Globus pallidus (tissue), 1 donor: Measurements from ENCODE around the gene CCNL2.
"Not testable (repeated sequence)": the region's sequence is repeated elsewhere in the genome, so short reads cannot be mapped to it uniquely, and the experiment has no call there.

ENCODE experiments used
- DNase-seq: peaks from one replicate; pipeline ENCODE4 v3.0.0-alpha.2; 2015; ENCODE audit warnings: low spot score

CCNL2 gene

DNA sequence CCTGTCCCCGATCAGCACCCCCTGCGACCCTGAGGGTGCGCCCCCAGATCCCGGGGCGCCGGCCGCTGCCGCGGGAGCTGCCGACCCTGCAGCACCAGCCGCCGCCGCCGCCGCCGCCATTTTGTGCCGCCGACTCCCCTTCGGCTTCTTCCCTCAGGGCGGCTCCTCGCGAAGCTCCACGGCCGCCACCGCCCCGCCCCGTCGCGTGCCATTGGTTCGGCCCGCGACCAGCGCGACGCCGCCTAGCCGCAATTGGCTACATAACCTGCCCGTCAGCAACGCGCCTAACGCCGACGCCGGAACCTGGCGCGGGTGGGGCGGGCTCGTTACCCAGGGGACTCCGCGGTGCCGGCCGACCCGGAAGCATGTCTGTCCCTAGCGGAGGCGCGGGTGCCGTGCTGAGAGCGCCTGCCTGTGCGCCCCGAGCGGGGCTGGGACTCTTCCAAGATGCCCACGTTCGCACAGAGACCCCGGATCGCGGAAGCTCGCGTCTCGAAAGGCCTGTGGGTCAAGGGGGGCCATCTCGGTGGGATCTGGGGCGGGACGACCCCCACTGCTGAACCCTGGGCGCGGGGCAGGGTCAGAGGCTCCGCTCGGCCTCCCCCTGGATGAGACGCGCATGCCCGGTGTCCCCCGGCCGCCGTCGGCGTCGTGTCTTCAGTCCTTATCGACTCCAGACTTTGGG lies at the start of gene CCNL2:
Gene CCNL2, minus strand, starts transcription at position 149 of the 685 bp plus-strand sequence. Its CDS starts 29 bp downstream, at position 120.
- peak; percentile 95 for DNase-seq

DNA sequence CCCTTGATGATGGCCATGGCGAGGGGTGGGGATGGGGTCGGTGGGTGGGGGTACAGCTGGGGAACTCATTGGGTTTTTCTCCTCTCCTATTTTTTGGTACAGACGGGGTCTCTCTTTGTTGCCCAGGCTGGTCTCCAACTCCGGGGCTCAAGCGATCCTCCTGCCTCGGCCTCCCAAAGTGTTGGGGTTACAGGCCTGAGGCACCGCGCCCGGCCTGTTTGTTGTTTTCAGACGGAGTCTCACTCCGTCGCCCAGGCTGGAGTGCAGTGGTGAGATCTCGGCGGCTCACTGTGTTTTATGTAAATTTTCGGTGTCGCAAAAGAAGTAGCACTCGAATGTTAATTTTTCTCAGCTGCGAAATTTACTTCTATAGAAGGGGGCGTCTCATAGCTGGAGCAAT lies 47.5 kb upstream of the CCNL2 start:
- not testable (repeated sequence) for DNase-seq

DNA sequence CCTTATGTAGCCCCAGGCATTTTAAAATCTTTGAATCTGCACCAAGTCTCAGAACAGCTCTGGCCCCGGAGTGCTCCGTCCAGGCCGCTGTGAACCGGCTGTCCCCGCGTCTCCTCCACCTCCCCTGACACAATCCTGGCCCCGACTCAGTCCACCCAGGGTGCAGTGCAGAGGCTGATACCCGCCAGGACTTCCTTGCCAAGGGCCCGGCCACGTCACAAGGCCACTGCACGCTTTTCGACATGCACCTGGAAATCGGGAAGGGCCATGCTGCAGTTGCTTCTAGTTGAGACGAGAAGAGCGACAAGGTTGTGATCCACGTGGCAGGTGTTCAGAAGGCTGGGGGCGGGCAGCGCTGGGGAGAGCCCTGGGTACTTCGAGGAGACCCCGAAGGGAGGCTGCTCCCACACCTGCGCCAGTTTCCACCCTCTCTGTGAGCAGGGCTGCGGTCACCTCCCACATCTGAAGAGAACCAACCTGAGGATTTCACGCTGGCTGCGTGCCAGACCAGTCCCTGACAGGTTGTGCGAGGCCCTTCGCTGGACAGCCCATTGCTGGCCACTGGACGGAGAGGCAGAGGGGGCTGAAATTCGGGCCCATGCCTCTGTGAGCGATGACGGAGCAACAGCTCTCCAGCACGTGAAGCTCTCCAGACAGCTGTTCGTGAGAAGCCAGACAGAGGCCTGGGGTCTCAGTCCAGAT lies 43.1 kb upstream of the CCNL2 start:
- DNase-seq = no peak

DNA sequence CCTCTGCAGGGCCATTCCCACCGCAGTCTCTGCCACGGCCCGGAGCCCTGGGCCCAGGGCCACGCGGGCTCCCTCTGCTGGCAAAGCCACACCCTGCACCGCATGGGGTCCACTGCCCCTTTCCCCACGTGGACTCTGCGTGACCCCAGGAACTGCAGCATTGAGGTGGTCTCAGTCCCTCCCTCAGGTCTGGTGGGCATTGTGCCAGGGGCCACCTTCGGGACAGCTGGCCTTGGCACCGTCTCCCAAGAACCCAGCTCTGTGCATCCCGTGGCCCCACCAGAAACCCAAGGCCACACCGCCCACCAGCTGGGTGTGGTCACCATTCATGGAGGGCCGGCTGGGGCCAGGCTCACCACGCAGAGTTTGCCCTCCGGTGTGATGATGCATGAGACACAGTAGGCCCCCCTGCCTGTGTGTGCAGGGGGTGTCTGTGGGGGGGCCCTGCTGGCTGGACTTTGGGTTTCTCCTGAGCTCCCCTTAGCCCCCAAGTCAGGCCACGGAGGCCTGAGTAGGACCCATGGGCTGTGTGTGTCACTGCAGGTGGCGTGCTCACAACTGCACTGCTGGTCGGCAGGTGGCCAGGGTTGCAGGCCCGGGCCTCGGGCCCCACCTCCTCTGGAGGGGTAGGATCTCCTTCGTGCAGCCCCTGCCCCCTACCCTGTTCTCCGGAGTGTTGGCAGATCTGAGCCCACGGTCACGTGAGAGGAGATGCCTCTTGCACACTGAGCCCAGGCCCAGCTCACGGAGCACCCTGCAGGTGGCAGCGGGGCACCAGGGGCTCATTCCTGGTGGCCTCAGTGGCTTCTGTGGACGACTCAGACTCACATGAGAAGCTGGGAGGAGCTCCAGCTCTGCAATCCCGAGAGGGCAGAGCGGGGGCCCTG lies 42.1 kb upstream of the CCNL2 start:
- DNase-seq = no peak

DNA sequence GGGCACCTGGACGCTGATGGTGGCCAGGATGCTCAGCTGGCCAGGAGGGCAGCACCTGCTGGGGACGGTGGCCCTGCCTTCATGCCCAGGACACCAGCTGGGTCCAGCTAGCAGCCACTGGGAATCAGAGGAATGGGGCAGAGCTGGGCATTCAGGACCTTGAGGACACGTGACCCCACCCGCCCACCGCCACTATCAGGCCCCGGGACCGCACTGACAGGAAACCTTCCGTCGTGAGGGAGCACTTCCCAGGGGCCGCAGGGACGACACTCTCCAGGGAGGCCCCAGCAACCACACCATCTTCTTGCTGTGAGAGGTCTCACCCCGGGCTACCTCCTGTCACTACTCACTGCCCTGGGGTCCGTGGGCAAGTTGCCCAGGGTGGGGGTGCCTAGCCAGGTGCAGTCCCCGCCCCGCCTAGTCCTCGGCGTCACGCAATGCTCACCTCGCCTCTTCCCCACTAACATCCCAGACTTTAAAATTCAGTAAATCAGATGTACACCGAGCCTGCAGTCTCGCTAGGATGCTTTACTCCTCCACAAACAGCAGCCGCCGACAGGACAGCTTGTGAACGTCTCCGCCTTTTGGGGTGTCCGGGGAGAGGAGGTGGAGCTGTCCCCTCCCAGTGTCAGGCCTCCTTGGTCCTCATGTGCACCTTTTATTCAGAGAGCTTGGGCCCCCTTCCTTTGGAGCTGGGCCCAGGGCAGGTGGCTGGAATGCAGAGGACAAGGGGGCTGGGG lies 41.3 kb upstream of the CCNL2 start:
- no peak for DNase-seq

DNA sequence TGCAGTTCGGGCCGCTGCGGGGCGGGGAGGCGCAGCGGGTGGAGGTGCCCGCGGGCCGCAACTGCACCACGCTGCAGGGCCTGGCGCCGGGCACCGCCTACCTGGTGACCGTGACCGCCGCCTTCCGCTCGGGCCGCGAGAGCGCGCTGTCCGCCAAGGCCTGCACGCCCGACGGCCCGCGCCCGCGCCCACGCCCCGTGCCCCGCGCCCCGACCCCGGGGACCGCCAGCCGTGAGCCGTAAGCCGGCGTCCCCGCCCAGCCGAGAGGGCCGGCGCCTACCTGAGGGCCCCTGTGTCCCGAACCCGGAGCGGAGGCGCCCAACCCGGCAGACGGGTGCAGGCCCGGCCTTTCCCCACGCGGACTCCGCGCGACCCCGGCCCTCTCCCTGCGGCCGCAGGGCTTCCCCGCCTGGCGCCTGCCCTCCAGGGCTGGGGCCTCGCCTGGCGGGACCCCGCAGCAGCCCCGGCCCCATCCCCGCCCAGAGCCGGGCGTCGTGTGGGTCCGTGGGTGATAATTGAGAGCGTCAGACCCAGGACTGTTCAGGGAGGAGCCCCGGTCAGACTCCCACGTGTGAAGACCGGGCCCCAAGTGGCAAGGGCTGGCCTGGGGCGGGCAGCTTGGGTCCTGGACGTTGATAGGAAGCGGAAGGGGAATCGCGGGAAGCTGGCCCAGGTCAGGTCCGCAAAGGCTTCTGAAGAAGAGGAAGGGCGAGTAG lies 40.6 kb upstream of the CCNL2 start:
- no peak for DNase-seq

DNA sequence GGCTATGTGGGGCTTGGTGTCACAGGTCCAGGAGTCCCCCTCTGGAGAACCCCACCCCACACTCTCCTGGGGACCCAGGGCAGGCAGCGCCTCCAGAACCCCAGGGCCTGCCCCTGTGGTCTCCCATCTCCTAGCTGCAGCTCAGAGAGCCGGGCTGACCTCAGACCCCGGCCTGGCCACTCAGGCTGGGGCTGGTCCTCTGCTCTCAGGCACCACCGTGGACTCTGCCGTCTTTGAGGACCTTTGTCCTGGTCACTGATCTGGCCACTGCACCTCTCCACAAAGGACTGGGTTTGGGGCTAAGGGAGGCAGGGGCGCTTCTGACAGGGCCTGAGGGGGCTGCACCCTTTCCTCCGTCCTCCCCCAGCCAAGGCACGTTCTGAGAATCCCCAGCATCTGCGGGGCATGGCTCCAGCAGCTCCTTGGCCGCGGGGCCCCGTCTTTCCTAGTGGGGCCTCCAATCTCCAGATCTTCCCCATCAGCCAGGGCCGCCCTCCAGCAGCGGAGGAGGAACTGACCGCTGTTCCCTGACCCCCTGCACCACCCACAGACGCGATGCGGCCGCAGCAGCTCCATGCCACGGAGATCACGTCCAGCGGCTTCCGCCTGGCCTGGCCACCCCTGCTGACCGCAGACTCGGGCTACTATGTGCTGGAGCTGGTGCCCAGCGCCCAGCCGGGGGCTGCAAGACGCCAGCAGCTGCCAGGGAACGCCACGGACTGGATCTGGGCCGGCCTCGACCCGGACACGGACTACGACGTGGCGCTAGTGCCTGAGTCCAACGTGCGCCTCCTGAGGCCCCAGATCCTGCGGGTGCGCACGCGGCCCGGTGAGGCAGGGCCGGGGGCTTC lies 39.6 kb upstream of the CCNL2 start:
- no peak for DNase-seq

DNA sequence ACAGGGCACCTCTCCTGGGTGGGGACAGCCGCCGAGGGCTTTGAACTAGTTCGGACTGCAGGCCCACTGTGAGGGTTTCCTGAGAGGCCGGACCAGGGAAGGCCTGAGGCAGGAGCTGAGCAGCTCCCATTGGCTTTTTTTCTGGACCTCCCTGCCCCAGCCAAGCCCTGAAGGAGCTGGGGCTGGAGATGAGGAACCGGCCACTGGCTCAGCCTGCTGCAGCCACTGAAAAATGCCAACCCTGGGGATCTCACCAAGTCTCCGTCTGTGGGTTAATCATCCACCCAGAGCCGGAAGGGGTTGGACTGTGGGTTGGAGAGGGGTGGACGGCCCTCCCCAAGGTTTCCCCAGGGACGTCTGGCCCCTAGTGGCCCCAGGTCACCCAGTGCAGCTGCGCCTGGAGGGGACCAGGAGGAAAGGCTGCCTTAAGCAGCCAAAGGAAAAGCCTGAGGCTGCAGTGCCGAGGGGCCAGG lies 38.8 kb upstream of the CCNL2 start:
- DNase-seq = no peak

DNA sequence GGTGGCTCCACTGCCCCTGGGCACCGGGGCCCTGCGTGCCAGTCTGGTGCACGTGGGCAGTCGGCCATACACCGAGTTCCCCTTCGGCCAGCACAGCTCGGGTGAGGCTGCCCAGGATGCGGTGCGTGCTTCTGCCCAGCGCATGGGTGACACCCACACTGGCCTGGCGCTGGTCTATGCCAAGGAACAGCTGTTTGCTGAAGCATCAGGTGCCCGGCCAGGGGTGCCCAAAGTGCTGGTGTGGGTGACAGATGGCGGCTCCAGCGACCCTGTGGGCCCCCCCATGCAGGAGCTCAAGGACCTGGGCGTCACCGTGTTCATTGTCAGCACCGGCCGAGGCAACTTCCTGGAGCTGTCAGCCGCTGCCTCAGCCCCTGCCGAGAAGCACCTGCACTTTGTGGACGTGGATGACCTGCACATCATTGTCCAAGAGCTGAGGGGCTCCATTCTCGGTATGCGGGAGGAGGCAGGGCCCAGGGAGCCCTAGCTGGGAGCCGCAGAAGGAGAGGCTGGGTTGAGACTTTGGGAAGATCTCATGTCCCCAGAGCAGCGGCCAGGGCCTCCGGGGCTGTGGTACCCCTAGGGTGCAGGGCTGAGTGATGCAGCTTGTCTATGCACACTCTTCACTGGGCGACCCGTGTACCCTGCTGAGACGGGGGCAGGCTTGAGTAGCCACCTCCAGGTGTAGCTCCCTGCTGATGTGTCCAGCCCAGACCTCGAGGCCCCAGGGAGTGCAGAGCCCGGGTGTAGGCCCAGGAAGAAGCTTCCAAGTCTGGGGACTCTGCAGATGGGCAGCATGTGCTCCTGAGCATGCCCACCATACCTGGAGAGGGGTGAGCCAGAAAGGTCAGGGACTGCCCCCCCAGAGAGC lies 38.1 kb upstream of the CCNL2 start:
- no peak for DNase-seq

DNA sequence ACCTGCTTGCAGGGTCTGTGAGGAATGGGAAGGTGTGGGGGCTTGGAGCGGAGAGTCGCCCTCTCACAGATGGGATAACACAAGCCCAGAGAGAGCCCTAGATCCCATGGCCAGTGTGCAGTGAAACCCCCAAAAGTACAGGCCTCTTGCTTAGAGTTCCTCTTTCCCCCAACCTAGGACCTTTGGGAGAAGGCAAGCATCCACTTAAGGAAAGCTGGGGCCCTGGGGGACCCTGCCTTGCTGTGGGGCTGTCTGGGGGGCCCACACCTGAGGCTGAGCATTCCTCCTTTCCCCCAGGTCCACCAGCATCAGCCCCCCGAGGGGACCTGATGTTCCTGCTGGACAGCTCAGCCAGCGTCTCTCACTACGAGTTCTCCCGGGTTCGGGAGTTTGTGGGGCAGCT lies 37.5 kb upstream of the CCNL2 start:
- DNase-seq = no peak

DNA sequence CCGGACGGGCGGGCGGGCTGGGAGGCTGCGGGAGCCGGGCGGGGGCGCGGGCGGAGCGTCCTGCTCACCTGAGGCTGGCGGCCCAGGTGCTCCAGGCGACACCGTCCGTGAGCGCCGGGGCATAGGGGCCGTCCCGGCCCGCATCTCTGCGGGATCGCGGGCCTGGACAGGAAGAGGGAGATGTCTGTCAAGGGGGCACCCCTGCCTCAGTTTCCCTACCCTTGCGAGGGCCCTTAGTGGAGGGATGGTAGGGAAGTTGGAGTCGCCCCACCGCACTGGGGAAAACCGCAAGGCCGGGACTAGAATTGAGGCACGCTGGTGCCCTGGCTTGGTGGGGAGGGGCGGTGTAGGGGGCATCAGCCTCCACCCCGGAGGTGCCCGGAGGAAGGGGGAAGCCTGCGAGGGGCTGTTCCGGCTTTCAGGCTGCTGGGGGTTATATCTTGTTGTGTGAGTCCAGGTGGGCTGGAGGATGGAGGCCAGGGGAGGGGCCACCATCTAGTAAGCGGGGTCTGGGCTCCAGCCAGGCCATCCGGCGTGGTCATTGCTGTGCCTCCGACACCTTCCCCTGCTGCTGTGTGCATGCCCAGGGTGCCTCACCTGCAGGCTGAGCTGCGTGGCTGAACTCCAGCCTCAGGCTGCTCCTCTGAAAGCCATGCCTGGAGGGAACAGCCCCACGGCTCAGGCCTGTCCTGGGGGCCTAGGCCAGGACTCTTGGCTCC lies 36.9 kb upstream of the CCNL2 start:
- DNase-seq = no peak

DNA sequence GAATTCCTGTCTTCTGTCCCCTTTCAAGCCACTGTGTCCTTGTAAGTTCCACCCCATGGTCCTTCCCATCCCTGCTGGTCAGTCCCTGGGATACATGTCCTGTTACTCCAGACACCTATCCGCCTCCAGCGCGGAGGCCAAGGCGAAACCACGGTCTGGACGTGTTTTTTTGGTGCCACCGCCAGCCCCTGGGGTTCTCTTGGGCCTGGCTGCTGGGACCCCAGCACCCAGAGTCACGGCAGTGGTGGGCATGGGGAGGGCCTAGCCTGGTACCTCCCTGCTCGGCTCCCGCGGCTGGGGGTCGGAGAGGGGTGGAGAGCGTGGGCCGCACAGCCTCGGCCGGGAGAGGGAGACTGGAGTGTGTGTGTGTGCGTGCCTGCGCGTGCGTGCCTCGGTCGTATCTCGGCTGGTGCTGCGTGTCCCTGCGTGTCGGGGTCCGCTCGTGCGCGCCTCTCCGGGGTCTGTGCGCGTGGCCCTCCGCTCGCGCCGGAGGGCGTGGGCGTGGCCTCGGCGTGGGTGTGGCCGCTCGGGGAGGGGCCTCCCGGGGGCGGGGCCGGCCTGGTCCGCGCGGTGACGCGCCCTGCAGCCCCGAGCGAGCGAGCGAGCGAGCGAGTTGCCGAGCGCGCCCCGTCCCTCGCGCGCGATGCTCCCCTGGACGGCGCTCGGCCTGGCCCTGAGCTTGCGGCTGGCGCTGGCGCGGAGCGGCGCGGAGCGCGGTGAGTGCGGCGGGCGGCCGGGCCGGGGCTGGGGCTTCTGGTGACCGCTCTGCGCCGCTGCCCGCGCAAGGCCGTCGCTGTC lies 36.2 kb upstream of the CCNL2 start, which contains the start of gene VWA1:
Gene VWA1, plus strand, starts transcription at position 585 of the 798 bp plus-strand sequence. Its CDS starts 59 bp downstream, at position 644.
- DNase-seq = peak; percentile 81

DNA sequence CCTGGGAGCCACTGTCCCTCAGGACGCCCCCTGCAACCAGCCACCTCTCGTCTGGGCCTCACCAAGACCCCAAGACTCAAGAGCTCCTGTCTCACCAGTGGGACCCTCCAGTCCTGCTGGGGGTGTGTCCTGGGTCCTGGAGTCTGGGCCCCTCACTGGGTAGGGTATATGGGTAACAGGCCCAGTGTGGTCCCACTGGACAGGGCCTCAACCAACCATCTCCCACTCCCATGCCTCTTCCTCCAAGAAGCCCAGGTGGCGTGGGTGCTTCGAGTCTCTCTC lies 35.6 kb upstream of the CCNL2 start:
- DNase-seq = no peak

DNA sequence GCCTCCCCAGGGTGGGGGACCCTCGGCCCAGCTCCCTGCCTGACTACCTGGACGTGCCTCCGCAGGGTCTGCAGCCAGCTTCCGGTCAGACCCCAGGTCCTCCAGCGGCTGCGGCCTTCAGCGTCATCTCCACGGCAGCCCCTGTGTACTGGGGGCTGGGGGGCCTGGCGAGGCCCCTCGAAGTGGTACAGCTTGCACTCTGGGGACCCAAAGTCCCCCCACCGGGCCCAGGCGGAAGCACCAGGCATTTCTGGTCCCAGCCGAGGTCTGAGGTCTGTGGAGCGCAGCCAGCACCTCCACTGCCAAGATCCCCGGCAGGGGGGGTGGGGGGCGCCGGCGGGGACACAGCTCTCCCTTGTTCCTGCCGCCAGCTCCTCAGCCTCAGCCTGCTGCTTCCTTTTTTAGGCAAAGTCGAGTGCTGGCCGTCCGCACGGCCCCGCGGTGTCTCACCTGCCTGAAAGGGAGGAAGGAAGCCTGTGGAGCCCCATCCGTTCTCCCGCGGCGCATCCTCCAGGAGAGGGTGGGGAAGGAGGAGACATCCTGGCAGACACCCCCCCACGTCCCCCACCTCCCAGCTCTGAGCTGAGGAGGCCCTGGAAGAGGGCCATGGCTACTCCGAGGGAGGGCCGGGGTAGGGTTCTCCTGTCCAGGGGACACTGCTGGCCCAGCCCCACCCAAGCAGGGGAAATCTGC lies 35.1 kb upstream of the CCNL2 start:
- peak; percentile 84 for DNase-seq

DNA sequence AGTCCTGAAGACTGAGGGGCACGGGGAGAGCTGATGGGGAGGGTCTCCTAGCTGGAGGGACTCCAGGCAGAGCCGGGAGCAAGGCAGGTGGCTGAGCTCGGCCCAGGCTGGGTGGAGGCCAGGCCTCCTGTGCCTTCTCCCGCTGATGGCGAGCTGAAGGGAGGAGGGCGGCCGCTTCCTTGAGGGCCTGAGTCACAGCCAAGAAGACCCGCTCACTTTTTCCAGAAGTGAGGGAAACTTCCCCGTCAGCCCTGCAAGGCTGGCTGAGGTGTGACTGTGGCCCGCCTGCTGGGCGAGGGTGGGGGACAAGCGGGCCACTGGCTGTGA lies 34.6 kb upstream of the CCNL2 start:
- no peak for DNase-seq

DNA sequence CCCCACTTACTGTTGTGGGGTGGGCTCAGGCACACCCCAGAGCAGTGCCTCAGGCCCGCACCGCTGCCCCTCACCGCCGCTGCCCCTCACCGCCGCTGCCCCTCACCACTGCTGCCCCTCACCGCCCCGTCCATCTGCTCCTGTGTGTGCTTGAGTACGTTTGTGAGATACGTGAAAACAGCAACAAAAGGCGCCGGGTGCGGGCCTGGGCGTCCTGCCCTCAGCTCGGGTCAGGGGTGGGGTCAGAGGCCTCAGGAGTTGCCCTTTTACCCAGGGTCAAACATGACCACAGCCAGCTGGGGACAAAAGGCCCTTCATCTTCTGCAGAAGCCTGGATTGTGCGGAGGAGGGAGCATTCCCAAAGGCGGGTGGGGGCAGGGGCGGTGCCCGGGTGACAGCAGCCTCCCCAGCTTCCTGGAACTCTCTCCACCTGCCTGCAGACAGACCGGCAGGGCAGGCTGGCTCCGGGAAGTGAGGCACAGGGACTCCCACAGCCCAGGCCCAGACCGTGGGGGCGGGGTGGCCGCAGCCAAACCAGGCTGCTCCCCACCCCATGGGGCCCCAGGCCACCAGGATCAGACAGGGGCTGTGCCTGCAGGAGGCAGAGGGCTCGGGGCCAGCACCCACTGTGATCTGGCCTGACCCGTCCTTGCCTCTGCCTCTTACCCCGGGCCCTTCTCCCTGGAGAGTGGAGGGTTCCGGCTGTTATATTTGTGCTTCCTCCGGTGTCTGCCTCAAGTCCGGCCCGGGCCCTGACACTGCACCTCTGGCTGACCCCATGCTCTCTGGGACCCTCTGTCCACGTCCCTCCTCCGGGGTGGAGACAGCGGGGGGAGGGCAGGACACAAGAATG lies 34.0 kb upstream of the CCNL2 start:
- peak; percentile 91 for DNase-seq
